Stomach (tissue), 4 donors: ENCODE results near the gene ACSL6.

ENCODE experiments used
- EP300 ChIP-seq: sonication (generic); formaldehyde crosslinking; IDR thresholded peaks from one replicate; pipeline ENCODE4 v1.6.1; 2017; ENCODE audit warnings: antibody characterized with exemption
- POLR2A ChIP-seq, 4 donors: fragments of 450-650 bp; IDR thresholded peaks; one replicate each; pipeline ENCODE4 v1.6.1; 2016; ENCODE audit warnings: antibody characterized with exemption in 4 of 4, control low read depth in 2 of 4, mild to moderate bottlenecking in 1 of 4, moderate library complexity in 1 of 4
- TF ChIP-seq, protein P1 (sequence below), 7 experiments: fragments of 450-650 bp in 4 of 7; fragments of 200-600 bp in 3 of 7; sonication (generic) in 3 of 7; IDR thresholded peaks; one replicate each; pipeline ENCODE4 v1.5.1; 2016 to 2019; ENCODE audit warnings: antibody characterized with exemption in 7 of 7, control low read depth in 2 of 7, mild to moderate bottlenecking in 1 of 7

DNA sequence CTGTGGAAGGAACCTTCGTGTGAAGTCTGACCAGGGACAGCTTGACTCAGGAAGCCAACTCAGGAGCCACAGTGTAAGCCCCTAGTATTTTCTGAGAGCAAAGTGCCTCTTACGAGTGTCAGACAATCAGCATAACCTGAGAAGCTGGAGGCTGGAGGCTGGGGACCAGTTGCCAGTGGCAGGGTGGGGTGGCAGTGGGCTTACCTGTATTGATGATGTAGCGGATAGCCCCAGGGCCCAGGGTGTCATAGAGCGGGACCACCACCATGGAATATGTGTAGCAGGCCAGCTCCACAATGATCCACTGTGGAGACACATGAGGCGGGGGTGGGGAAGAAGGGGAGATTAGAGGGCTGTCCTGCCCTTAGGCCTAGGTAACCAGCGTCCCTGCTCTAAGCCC lies 22.9 kb downstream of the ACSL6 start:
- TF ChIP-seq, protein P1, sequence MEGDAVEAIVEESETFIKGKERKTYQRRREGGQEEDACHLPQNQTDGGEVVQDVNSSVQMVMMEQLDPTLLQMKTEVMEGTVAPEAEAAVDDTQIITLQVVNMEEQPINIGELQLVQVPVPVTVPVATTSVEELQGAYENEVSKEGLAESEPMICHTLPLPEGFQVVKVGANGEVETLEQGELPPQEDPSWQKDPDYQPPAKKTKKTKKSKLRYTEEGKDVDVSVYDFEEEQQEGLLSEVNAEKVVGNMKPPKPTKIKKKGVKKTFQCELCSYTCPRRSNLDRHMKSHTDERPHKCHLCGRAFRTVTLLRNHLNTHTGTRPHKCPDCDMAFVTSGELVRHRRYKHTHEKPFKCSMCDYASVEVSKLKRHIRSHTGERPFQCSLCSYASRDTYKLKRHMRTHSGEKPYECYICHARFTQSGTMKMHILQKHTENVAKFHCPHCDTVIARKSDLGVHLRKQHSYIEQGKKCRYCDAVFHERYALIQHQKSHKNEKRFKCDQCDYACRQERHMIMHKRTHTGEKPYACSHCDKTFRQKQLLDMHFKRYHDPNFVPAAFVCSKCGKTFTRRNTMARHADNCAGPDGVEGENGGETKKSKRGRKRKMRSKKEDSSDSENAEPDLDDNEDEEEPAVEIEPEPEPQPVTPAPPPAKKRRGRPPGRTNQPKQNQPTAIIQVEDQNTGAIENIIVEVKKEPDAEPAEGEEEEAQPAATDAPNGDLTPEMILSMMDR (IDR thresholded peaks at IDR 0.05): no peak
- TF ChIP-seq POLR2A (IDR thresholded peaks at IDR 0.05) (no peak), EP300 (no peak)
